Measurements from ENCODE around the gene ATOH7.
A peak's percentile ranks its signal among the peaks of the same experiment; 100 is the strongest.
"Not testable (repeated sequence)": the region's sequence is repeated elsewhere in the genome, so short reads cannot be mapped to it uniquely, and the experiment has no call there.

The ATOH7 gene

GRCh38 chr10:68235581-68235980 lies 3.7 kb upstream of the ATOH7 start:
- no peak for DNase-seq

DNA sequence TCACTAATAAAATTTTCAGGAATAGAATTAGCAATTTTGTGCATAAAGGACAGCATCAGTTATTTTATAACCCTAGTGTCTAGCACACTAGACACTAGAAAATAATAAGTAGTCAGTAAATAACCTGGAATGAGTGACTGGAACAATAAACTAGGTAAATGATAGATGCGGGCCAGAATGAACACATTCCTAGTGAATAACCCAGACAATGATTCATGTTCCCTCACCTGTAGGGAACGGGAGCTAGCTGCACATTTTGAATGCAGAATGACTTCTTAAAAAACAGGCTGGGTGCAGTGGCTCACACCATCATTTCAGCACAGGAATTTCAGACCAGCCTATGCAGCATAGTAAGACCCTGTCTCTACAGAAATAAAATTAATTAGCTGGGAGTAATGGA lies 3.2 kb upstream of the ATOH7 start:
- no peak for DNase-seq

- no peak for DNase-seq
Measured at GRCh38 chr10:68233046-68233445, 1.1 kb upstream of the ATOH7 start.

- peak; percentile 22 for DNase-seq
Measured at GRCh38 chr10:68231106-68231816, 652 bp downstream of the ATOH7 start.

DNA sequence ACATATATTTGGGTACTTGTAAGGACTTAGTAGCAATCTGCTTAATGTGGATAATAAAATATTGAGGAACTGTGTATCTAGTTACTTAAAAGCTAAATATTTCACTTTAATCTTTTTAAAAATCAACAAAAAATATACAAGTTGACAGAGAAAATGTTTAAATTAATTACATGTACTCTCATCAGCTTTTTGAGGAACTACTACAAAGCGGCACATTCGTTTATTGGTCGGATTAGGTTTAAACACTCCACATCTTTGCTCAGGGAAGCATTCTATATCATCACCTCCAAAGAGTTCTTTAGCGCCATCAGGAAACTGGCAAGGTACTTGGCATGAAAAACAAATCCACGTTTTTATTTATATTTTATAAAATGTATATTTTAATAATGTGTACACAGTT lies 1.6 kb downstream of the ATOH7 start:
- DNase-seq: no peak

- DNase-seq: no peak
Measured at GRCh38 chr10:68224810-68225209, 7.1 kb downstream of the ATOH7 start.

DNA sequence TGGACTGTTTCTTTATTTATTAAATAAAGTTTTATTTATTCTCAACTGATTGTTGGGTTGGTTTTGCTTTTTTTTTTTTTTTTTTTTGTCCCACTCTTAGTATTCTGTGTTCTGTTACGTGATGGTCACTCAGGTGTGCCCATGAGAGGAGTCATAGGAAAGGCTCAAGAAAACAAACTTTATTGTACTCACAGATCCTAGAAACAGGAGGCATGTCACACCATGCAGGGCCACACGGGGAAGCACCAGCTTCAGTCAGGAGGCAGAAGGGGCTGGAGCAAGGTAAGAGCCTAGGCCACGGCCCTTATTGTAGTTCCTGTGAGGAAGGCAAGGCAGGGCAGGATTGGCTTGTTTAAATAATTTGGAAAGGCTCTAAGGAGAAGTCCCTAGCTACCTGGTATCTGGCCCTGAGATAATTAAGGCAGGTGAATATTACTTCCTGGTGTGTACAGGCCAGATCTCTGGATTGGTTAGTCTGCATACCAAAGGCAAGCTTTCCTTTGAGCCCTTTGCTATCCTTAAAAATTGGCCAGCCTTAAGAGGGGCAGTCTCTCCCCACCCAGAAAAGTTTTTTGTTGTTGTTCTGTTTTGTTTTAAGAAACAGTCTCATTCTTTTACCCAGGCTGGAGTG lies 8.3 kb downstream of the ATOH7 start:
- DNase-seq: no peak

DNA sequence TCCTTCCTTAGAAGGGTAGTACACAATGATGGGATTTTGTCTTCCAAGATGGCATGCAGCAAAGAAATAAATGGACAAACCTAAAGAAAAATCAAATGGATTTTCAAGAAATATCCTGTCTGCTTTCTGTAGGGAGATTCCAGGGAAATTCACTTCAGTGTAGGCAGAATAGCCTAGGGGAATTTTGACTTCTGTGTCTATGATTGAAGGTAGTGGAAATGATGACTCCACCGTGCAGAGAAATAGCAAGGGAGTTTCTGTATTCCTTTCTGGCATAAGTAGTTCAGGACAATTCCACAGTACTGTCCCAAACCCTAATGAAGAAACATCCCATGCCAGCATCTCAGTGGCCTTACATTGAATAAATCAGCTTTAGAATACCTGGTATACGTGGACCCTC lies 9.5 kb downstream of the ATOH7 start:
- DNase-seq: no peak

DNA sequence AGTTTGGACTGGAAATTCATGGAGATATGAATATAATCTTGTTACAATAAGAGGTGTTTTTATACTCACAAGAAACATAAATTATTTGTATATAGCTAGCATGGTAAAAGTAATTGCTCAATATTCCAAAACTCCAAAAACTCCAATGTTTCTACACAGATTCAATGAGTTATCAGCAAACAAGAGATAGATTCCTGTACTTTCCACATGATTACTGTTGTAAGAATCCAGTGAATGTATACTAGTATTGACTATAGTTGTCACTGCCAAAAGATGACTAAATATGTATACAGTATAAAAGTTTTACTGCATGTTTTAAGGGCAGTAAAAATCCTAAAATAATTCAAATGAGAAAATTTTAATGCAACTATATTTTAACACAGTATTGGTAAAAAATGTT lies 10.7 kb downstream of the ATOH7 start:
- DNase-seq: no peak

DNA sequence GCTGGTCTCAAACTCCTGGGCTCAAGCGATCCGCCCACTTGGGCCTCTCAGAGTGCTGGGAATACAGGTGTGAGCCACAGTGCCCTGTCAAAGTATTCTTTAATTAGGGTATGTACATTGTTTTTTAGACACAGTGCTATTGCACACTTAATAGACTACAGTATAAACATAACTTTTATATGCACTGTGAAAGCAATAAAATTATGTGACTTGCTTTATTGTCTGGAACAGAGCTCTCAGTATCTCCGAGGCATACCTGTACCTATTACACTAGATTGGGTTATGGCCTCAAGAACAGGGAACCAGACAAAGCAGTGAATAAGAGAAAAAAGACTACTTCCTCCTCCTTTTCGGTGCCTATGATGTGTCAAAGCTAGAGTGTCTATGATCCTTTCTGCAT lies 13.1 kb downstream of the ATOH7 start:
- no peak for DNase-seq

GRCh38 chr10:68212721-68213352 lies 19.1 kb downstream of the ATOH7 start:
- DNase-seq: no peak

DNA sequence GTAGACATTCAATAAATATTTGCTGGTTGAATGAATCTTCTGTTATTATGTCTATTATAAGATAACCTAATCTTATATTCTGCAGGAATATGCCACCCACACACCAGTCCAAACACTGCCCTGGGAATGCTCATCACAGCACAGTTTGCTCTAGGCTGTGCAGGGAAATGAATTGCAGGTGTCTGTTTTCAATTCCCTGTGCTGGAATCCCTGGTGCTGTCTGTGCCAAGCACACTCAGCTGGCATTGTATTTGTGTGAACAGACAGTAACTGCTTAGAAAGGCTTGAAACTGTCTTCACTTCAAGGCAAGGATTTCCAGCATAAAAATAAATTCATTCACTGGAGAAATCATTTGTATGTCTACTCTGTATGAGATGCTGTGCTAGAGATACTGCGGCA lies 20.2 kb downstream of the ATOH7 start:
- no peak for DNase-seq

DNA sequence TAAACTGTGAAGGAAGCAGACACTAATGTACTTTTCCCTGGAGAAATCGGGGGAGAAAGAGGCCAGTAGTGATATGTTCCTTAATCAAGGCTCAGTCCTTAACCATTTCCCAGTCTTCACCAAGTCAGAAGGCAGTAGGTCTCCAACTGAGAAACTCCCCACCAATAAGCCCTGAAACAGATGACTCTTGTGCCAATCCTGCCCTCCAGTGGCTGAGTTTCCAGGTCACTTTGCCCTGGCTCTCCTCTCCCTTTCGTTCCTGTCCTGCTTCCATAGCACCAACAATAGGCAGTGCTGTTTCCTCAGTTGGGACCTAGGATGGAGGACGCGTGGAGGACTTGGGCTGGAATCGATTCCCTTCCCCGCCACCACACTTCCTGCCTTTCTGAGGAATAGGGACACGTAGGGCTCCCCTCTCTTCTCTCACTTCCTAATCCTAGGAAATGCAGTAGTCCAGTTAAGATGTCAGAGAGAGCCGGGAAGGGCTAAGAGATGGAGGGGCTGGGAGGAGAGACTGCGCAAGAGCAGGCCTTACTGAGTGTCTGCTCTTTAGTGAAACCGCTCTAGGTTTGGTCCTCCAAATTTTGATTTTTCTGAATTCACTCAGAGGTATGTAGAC lies 23.4 kb downstream of the ATOH7 start:
- no peak for DNase-seq

DNA sequence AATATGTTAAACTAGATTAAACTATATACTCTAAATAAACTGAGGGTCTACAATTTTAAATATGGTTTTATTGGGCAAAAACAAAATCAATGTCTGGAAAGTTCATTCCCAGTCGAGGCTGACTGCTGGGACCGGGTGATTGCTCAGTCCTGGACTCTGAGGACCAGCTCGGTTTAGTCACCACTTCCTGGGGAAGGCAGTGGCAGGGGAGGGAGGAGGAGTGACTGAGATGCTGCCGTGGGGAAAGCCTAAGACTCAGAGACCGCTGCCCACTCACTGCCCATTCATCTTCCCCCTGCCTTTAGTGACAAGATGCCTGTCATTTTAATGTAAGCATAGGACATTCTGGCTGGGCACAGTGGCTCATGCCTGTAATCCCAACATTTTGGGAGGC lies 29.0 kb downstream of the ATOH7 start:
- DNase-seq: peak; percentile 66

DNA sequence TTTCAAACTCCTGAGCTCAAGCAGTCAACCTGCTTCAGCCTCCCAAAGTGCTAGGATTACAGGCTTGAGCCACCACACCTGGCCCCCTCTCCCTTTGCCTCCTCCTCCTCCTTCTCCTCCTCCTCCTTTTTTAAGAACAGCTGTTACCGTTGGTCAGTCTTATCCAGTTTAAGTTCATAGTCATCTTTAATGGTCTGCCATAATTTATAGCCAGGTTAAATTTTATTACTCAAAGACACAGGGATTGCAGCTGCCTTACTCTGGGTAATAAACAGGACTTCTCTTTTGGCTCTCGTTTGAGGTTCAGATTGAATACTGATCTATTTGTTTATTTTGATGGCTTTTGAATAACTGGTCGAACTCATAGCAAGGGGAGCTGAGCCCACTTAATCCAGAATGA lies 35.2 kb downstream of the ATOH7 start:
- no peak for DNase-seq

GRCh38 chr10:68195776-68196175 lies 36.1 kb downstream of the ATOH7 start:
- not testable (repeated sequence) for DNase-seq

GRCh38 chr10:68194290-68194689 lies 37.6 kb downstream of the ATOH7 start:
- DNase-seq: no peak

GRCh38 chr10:68192113-68192512 lies 39.8 kb downstream of the ATOH7 start:
- no peak for DNase-seq

DNA sequence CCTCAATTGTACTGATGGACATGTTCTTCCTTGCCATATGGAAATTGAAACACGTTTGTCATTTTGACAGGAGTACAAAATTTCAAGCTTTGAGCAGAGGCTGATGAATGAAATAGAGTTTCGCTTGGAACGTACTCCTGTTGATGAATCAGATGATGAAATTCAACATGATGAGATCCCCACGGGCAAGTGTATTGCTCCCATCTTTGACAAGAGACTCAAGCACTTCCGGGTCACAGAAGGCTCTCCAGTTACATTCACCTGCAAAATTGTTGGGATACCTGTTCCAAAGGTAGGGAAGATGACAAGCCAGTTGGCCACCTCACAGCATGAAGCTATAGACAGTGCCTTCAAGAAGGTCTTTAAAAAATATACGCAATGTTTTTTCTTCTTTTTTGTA lies 43.1 kb downstream of the ATOH7 start:
- no peak for DNase-seq

GRCh38 chr10:68185085-68185484 lies 46.8 kb downstream of the ATOH7 start:
- DNase-seq: no peak

DNA sequence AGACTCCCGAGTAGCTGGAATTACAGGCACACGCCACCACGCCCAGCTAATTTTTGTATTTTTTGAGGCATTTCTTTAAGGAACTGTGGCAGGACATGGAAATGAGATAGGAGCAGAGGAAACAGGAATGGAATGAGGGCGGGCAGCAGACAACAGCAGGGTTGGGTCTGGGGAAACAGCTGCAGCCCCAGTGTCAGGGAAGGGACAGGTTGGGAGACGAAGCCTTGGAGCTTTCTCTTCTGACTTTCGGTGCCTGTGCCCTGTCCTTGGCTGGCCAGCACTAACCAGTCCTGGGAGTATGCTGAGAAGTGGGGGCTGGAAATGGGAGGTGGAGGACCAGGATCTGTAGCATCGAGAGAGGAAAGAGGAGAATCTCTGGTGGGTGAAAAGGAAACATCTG lies 47.4 kb downstream of the ATOH7 start:
- DNase-seq: no peak
